Gastrocnemius medialis (tissue), 4 donors: ENCODE measurements around the gene SYNPR. TPM values are rescaled to one million over a fixed set of nuclear protein-coding genes. Genes with fewer than 3 reads are reported as not detected.

ENCODE experiments used
- ATAC-seq, 2 donors: fragments of 150-250 bp; one replicate each; pipeline ENCODE4 v1.9.1; 2016
- DNase-seq, 2 donors: peaks; one replicate each; pipeline ENCODE4 v3.0.0-alpha.2; 2019
- H3K27ac ChIP-seq, 4 donors: fragments of 200-600 bp; sonication (generic); 1 replicate in 1 of 4; 2 replicates in 3 of 4; pipeline ENCODE4 v1.5.1; 2016 to 2018; ENCODE audit warnings: mild to moderate bottlenecking in 2 of 4, moderate library complexity in 1 of 4
- H3K27me3 ChIP-seq, 3 donors: fragments of 200-600 bp; sonication (generic) in 2 of 3; 1 replicate in 1 of 3; 2 replicates in 2 of 3; pipeline versions ENCODE4 v1.5.1 to v1.6.0; 2016 to 2019; ENCODE audit warnings: mild to moderate bottlenecking in 1 of 3, moderate library complexity in 1 of 3
- H3K36me3 ChIP-seq, 2 donors: fragments of 200-600 bp; sonication (generic) in 1 of 2; one replicate each; pipeline ENCODE4 v1.5.1; 2017 to 2018
- H3K4me1 ChIP-seq, 2 donors: fragments of 200-600 bp; sonication (generic) in 1 of 2; one replicate each; pipeline ENCODE4 v1.5.1; 2016 to 2017; ENCODE audit warnings: mild to moderate bottlenecking in 2 of 2
- H3K4me3 ChIP-seq, 4 donors: fragments of 200-600 bp; sonication (generic) in 3 of 4; 1 replicate in 1 of 4; 2 replicates in 3 of 4; pipeline ENCODE4 v1.5.1; 2016 to 2019; ENCODE audit warnings: mild to moderate bottlenecking in 2 of 4
- H3K9me3 ChIP-seq, 3 donors: fragments of 200-600 bp; sonication (generic) in 2 of 3; 1 replicate in 1 of 3; 2 replicates in 2 of 3; pipeline ENCODE4 v1.5.1; 2016 to 2019
- CTCF ChIP-seq, 5 experiments: fragments of 450-650 bp in 3 of 5; fragments of 200-600 bp in 2 of 5; sonication (generic) in 2 of 5; IDR thresholded peaks in 4 of 5; conservative IDR thresholded peaks in 1 of 5; 1 replicate in 4 of 5; 2 replicates in 1 of 5; pipeline ENCODE4 v1.5.1; 2016 to 2019; ENCODE audit warnings: antibody characterized with exemption in 5 of 5, mild to moderate bottlenecking in 3 of 5, moderate library complexity in 3 of 5
- POLR2A ChIP-seq, 2 donors: fragments of 450-650 bp; IDR thresholded peaks; one replicate each; pipeline ENCODE4 v1.6.1; 2017; ENCODE audit warnings: antibody characterized with exemption in 2 of 2, mild to moderate bottlenecking in 2 of 2, moderate library complexity in 2 of 2
- in situ Hi-C, 4 donors: fragments of 200-750 bp; cut with MboI; loops; one replicate each; pipeline versions ENCODE4 v1.15.0 to v1.8.0; 2017; ENCODE audit warnings: low sequenced_read_pairs in 4 of 4
- intact Hi-C: fragments of 100-400 bp; cut with DNase I; formaldehyde crosslinking; loops from one replicate; pipeline ENCODE4 v1.15.1; 2023; ENCODE audit warnings: low total_unique reads
- total RNA-seq, 4 donors: library from RNA; depleted of rRNA; stranded (reverse); fragments of >200 nt; gene quantifications; one replicate each; pipeline versions ENCODE4 v1.1.0 to v1.2.3, GENCODE V29; 2016

SYNPR gene
- total RNA-seq, 4 donors from 2014 or later = not detected

- intact Hi-C loops = no loop called here
- H3K4me3 ChIP-seq = no peak overlapping the region
- in situ Hi-C loops = no loop called here
- TF ChIP-seq POLR2A (IDR thresholded peaks at IDR 0.05) (no peak), CTCF (IDR thresholded peaks at IDR 0.05 in 4 of 5, conservative IDR thresholded peaks at IDR 0.05 in 1 of 5) (no peak)
- ATAC-seq (no peak), DNase-seq (no peak)
- H3K4me1 ChIP-seq = no peaks in the 10 kb centered on the region
- no peak overlapping the region for H3K27ac ChIP-seq
- no peaks in the 10 kb centered on the region for H3K9me3 ChIP-seq
- no peaks in the 10 kb centered on the region for H3K27me3 ChIP-seq
- no peaks in the 10 kb centered on the region for H3K36me3 ChIP-seq
Measured at GRCh38 chr3:63494646-63495045, 216.5 kb downstream of the SYNPR start.

GRCh38 chr3:63497641-63498040 lies 219.5 kb downstream of the SYNPR start:
- intact Hi-C loops = no loop called here
- no peak overlapping the region for H3K4me3 ChIP-seq
- in situ Hi-C loops = no loop called here
- no peaks in the 10 kb centered on the region for H3K27me3 ChIP-seq
- ATAC-seq (no peak), DNase-seq (no peak)
- H3K4me1 ChIP-seq = no peaks in the 10 kb centered on the region
- H3K27ac ChIP-seq = no peak overlapping the region
- no peaks in the 10 kb centered on the region for H3K9me3 ChIP-seq
- TF ChIP-seq POLR2A (IDR thresholded peaks at IDR 0.05) (no peak), CTCF (IDR thresholded peaks at IDR 0.05 in 4 of 5, conservative IDR thresholded peaks at IDR 0.05 in 1 of 5) (no peak)
- H3K36me3 ChIP-seq = no peaks in the 10 kb centered on the region

- no peak overlapping the region for H3K4me3 ChIP-seq
- no peak overlapping the region for H3K27ac ChIP-seq
- no peaks in the 10 kb centered on the region for H3K36me3 ChIP-seq
- no peak for DNase-seq
- intact Hi-C loops (no loop called here), in situ Hi-C loops (no loop called here)
- H3K9me3 ChIP-seq = no peaks in the 10 kb centered on the region
- TF ChIP-seq CTCF (IDR thresholded peaks at IDR 0.05 in 4 of 5, conservative IDR thresholded peaks at IDR 0.05 in 1 of 5) (no peak), POLR2A (IDR thresholded peaks at IDR 0.05) (no peak)
- H3K4me1 ChIP-seq = no peaks in the 10 kb centered on the region
- ATAC-seq = no peak
- no peaks in the 10 kb centered on the region for H3K27me3 ChIP-seq
Measured at GRCh38 chr3:63500196-63500595, 222.1 kb downstream of the SYNPR start.

- H3K27me3 ChIP-seq = no peaks in the 10 kb centered on the region
- H3K27ac ChIP-seq = no peak overlapping the region
- intact Hi-C loops = no loop called here
- TF ChIP-seq CTCF (IDR thresholded peaks at IDR 0.05 in 4 of 5, conservative IDR thresholded peaks at IDR 0.05 in 1 of 5) = no peak
- no peak for TF ChIP-seq POLR2A (IDR thresholded peaks at IDR 0.05)
- no peak for ATAC-seq
- DNase-seq = no peak
- H3K9me3 ChIP-seq = no peaks in the 10 kb centered on the region
- in situ Hi-C loops = no loop called here
- no peaks in the 10 kb centered on the region for H3K36me3 ChIP-seq
- H3K4me3 ChIP-seq = no peak overlapping the region
- H3K4me1 ChIP-seq = no peaks in the 10 kb centered on the region
Measured at GRCh38 chr3:63508305-63508704, 230.2 kb downstream of the SYNPR start.

- no peak overlapping the region for H3K27ac ChIP-seq
- ATAC-seq = no peak
- in situ Hi-C loops = no loop called here
Measured at GRCh38 chr3:63508771-63509170, 230.7 kb downstream of the SYNPR start.

More at GRCh38 chr3:63508771-63509170, 230.7 kb downstream of the SYNPR start:
- Histone ChIP-seq H3K4me3 (no peak overlapping the region), H3K36me3 (no peaks in the 10 kb centered on the region), H3K27me3 (no peaks in the 10 kb centered on the region), H3K9me3 (no peaks in the 10 kb centered on the region), H3K4me1 (no peaks in the 10 kb centered on the region)
- TF ChIP-seq CTCF (IDR thresholded peaks at IDR 0.05 in 4 of 5, conservative IDR thresholded peaks at IDR 0.05 in 1 of 5) = no peak
- no peak for TF ChIP-seq POLR2A (IDR thresholded peaks at IDR 0.05)
- intact Hi-C loops = no loop called here
- no peak for DNase-seq
